Measurements from ENCODE around the gene FGD6.

Gene FGD6

DNA sequence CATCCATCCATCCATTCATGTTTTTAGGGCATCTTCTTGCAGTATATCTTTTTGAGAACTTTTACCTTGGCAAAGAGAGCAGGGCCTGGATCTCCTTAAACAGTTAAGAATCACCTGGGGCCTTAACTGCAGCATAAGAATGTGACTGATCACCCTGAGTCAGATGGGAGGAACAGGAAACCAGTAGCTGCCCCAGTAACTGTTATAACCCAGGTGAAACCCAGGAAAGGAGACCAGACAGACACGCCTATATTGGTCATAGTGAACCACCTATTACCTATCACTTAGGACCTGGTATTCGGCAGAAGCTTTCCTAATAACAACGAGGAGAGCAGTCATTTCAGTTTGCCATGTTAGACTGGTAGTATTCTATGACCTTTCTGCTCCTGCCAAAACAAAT is 100.5 kb downstream of the FGD6 start:
- no peak overlapping the region for H3K4me3 ChIP-seq (ENCODE audit: low read depth, low read length)
- DNase-seq (ENCODE audit: low read depth) = no peak
- TF ChIP-seq, protein P1, sequence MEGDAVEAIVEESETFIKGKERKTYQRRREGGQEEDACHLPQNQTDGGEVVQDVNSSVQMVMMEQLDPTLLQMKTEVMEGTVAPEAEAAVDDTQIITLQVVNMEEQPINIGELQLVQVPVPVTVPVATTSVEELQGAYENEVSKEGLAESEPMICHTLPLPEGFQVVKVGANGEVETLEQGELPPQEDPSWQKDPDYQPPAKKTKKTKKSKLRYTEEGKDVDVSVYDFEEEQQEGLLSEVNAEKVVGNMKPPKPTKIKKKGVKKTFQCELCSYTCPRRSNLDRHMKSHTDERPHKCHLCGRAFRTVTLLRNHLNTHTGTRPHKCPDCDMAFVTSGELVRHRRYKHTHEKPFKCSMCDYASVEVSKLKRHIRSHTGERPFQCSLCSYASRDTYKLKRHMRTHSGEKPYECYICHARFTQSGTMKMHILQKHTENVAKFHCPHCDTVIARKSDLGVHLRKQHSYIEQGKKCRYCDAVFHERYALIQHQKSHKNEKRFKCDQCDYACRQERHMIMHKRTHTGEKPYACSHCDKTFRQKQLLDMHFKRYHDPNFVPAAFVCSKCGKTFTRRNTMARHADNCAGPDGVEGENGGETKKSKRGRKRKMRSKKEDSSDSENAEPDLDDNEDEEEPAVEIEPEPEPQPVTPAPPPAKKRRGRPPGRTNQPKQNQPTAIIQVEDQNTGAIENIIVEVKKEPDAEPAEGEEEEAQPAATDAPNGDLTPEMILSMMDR (conservative IDR thresholded peaks at IDR 0.05; ENCODE audit: low read depth, low read length) = no peak

DNA sequence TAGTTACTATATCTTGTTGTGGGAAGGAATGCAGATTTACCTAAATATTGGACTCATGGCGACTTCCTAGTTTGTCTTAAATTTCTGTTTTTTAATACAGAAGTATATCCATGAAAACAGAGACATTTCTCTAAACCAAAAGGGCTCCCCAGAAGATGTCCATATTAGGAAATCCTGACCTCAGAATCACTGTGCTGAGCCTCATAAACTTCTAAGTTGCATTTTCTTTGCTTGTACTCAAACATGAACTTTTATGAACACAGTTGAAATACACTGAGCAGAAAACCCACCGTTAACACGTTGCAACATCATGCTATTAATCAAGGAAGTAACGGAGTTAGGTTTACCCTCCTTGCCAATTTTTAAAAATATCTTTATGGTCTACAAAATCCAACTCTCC is 100.9 kb downstream of the FGD6 start:
- no peak for DNase-seq (ENCODE audit: low read depth)
- TF ChIP-seq, protein P1 (conservative IDR thresholded peaks at IDR 0.05; ENCODE audit: low read depth, low read length) = no peak
- H3K4me3 ChIP-seq (ENCODE audit: low read depth, low read length) = no peak overlapping the region

DNA sequence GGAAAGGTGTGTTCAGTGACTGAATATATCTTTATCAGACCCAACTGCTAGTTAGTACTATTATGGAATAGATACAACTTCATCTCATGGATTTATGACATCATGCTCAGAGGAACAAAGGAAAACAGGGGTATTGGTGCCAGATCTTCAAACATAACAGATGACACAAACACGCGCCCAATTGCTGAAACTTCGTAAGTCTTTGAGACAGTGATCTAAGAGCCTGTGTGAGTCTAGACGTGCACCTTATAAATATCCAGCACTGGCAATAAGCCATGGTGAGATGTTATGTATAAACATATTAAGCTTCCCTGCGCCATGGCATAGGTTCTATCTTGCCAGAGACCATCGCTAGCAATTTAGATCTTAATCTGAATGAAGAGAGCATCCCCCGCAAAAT is 101.6 kb downstream of the FGD6 start:
- no peak for DNase-seq (ENCODE audit: low read depth)
- TF ChIP-seq, protein P1 (conservative IDR thresholded peaks at IDR 0.05; ENCODE audit: low read depth, low read length) = no peak
- no peak overlapping the region for H3K4me3 ChIP-seq (ENCODE audit: low read depth, low read length)

DNA sequence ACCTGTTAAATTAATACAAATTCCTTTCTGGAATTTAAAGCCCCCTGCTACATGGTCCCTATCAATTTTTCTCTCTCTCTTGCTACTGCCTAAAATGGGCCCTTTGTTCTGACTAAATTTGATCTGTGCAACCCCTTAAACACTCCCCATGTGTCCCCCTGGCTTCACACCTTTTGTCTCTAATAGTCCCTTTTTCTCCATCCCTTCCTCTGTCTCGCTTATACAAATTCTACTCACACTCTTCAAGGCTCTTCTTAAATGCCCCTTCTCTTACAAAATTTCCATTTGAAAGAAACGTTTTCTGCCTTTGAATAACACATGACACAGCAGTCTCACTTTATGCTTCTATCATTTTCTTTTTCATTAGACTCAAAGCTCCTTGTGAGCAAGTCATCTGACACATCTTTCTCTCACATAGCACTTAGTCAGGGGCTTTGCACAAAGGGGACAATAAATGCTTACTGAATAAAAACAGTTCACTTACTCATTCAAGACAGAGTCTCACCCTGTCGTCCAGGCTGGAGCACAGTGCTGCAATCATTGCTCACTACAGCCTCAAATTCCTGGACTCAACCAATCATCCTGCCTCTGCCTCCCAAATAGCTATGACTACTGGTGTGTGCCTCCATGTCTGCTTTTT is 102.4 kb downstream of the FGD6 start:
- TF ChIP-seq, protein P1 (conservative IDR thresholded peaks at IDR 0.05; ENCODE audit: low read depth, low read length) = no peak
- DNase-seq (ENCODE audit: low read depth) = peak; percentile 14

DNA sequence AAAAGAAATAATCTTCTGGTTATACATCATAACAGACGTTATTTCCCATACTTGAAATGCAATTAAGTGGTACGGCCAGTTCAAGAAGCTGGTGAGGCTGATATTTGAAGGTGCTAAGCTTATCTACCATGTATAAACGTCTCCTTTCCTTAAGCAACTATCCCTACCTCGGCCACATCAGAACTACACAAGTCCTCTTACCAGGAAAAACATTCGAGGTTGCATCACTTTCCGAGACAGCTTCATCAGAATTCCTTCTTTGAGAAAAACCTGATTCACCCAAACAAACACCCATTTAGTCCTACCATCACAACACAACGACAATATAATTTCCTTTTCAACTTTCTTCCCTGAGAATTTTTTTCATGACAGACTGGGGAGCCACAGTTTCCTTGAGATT is 109.9 kb downstream of the FGD6 start:
- H3K4me3 ChIP-seq (ENCODE audit: low read depth, low read length) = no peak overlapping the region
- TF ChIP-seq, protein P1 (conservative IDR thresholded peaks at IDR 0.05; ENCODE audit: low read depth, low read length) = no peak
- peak; percentile 24 for DNase-seq (ENCODE audit: low read depth)

More for the DNA sequence above, 102.4 kb downstream of the FGD6 start:
- H3K4me3 ChIP-seq (ENCODE audit: low read depth, low read length) = no peak overlapping the region

DNA sequence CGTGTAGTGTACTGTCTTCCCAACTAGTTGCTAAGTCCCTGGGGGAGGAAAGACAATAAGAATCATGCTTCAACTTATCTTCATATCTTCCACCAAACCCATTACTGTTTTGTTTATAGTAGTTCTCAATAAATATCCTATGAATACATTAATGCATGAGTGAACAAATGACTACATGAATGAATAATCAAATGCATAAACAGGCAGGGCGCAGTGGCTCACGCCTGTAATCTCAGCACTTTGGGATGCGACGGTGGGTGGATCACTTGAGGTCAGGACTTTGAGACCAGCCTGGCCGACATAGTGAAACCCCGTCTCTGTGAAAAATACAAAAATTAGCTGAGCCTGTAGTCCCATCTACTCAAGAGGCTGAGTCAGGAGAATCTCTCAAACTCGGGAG is 111.7 kb downstream of the FGD6 start:
- TF ChIP-seq, protein P1 (conservative IDR thresholded peaks at IDR 0.05; ENCODE audit: low read depth, low read length) = no peak
- no peak overlapping the region for H3K4me3 ChIP-seq (ENCODE audit: low read depth, low read length)
- DNase-seq (ENCODE audit: low read depth) = no peak

DNA sequence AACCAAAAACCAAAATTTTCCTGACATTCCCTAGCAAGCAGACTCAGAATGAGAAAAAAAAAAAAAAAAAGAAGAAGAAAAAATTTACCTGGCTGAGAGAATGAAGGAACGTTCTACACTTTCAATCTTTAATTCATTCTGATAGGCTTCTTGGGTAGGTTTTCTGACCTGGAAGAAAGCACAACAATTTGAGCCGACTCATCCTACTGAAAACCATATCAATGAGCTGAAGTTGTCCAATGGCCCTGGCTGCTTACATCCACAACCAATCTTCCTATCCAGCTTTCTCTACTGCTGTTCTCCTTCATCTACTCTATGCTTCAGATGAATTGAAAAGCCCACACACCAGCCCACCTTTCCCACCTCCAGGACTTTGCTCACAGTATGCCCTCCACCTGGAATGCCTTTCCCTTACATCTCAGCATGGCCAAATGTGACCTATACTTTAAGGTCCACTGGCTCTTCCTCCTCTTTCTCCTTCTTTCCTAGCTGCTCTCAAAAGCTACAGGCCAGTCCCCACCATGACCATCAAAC is 112.3 kb downstream of the FGD6 start:
- H3K4me3 ChIP-seq (ENCODE audit: low read depth, low read length) = no peak overlapping the region
- DNase-seq (ENCODE audit: low read depth) = no peak
- TF ChIP-seq, protein P1 (conservative IDR thresholded peaks at IDR 0.05; ENCODE audit: low read depth, low read length) = no peak
